ENCODE results near the gene ELOVL6. TPM values are rescaled to one million over a fixed set of nuclear protein-coding genes. Genes with fewer than 3 reads are reported as not detected.
"Not testable (repeated sequence)": the region's sequence is repeated elsewhere in the genome, so short reads cannot be mapped to it uniquely, and the experiment has no call there.

The ELOVL6 gene
- total RNA-seq, 4 donors from 2014 or later, result 0.10 to 0.42 (median 0.13) TPM; not detected in 1

- TF ChIP-seq POLR2A (IDR thresholded peaks at IDR 0.05) (peak in 1 of 2 donors; percentile 21), CTCF (IDR thresholded peaks at IDR 0.05 in 4 of 5, conservative IDR thresholded peaks at IDR 0.05 in 1 of 5) (no peak)
- intact Hi-C loops (cut with DNase I; ENCODE audit: low total_unique reads), result loop anchor here (5.0 to 10.0 kb wide), 2 partner anchors 91 to 492 kb away; partner anchors contain the start of gene CASP6
- no peaks in the 10 kb centered on the region for H3K4me1 ChIP-seq
- in situ Hi-C loops (cut with MboI; ENCODE audit: low sequenced_read_pairs in 4 of 4), result no loop called here
- DNase-seq (peak in 1 of 2 donors; percentile 3), ATAC-seq (peak; percentile 53 to 61)
- peak overlapping the region; percentile 70 to 81 (median 75) for H3K4me3 ChIP-seq
- no peaks in the 10 kb centered on the region for H3K36me3 ChIP-seq
- no peaks in the 10 kb centered on the region for H3K27me3 ChIP-seq
- peak overlapping the region; percentile 57 to 70 (median 62) for H3K27ac ChIP-seq
- no peaks in the 10 kb centered on the region for H3K9me3 ChIP-seq
Observed at GRCh38 chr4:110196206-110196870, 2.1 kb downstream of the ELOVL6 start.

GRCh38 chr4:110195561-110196205 lies 2.7 kb downstream of the ELOVL6 start:
- in situ Hi-C loops (cut with MboI; ENCODE audit: low sequenced_read_pairs in 4 of 4), result no loop called here
- no peaks in the 10 kb centered on the region for H3K9me3 ChIP-seq
- intact Hi-C loops (cut with DNase I; ENCODE audit: low total_unique reads), result loop anchor here (5.0 to 10.0 kb wide), 2 partner anchors 92 to 491 kb away; partner anchors contain the start of gene CASP6
- H3K36me3 ChIP-seq, result no peaks in the 10 kb centered on the region
- H3K27me3 ChIP-seq, result no peaks in the 10 kb centered on the region
- ATAC-seq (no peak), DNase-seq (no peak)
- peak overlapping the region; percentile 70 to 81 (median 75) for H3K4me3 ChIP-seq
- TF ChIP-seq POLR2A (IDR thresholded peaks at IDR 0.05) (no peak), CTCF (IDR thresholded peaks at IDR 0.05 in 4 of 5, conservative IDR thresholded peaks at IDR 0.05 in 1 of 5) (no peak)
- no peaks in the 10 kb centered on the region for H3K4me1 ChIP-seq
- H3K27ac ChIP-seq, result peak overlapping the region; percentile 57 to 70 (median 62)

- intact Hi-C loops (cut with DNase I; ENCODE audit: low total_unique reads), result loop anchor here (10.0 kb wide), 1 partner anchor 489 kb away; the partner anchor contains the start of gene CASP6
- Histone ChIP-seq H3K27ac (no peak overlapping the region), H3K4me3 (no peak overlapping the region), H3K4me1 (no peaks in the 10 kb centered on the region), H3K27me3 (no peaks in the 10 kb centered on the region), H3K9me3 (no peaks in the 10 kb centered on the region), H3K36me3 (no peaks in the 10 kb centered on the region)
- ATAC-seq (no peak), DNase-seq (peak; percentile 4 to 31)
- in situ Hi-C loops (cut with MboI; ENCODE audit: low sequenced_read_pairs in 4 of 4), result no loop called here
- TF ChIP-seq CTCF (IDR thresholded peaks at IDR 0.05 in 4 of 5, conservative IDR thresholded peaks at IDR 0.05 in 1 of 5) (no peak), POLR2A (IDR thresholded peaks at IDR 0.05) (no peak)
Observed at GRCh38 chr4:110193822-110194761, 4.3 kb downstream of the ELOVL6 start.

- in situ Hi-C loops (cut with MboI; ENCODE audit: low sequenced_read_pairs in 4 of 4); H3K4me1 ChIP-seq; DNase-seq; H3K9me3 ChIP-seq; H3K27me3 ChIP-seq; ATAC-seq; H3K27ac ChIP-seq; H3K4me3 ChIP-seq; H3K36me3 ChIP-seq: not testable (repeated sequence)
- intact Hi-C loops (cut with DNase I; ENCODE audit: low total_unique reads), result loop anchor here (10.0 kb wide), 1 partner anchor 488 kb away; the partner anchor contains the start of gene CASP6
Observed at GRCh38 chr4:110193287-110193686, 5.1 kb downstream of the ELOVL6 start.
